HG02623 (cell line): ENCODE data around the gene IQCE.
"Not testable (repeated sequence)": the region's sequence is repeated elsewhere in the genome, so short reads cannot be mapped to it uniquely, and the experiment has no call there.

Experiments
- ATAC-seq: cut with Tn5 transposase; IDR thresholded peaks from one replicate; pipeline ENCODE4 v1.9.1; 2021; ENCODE audit warnings: moderate library complexity; ENCODE audit not compliant: unreplicated experiment

The IQCE gene

GRCh38 chr7:2532199-2532772 lies 26.5 kb upstream of the IQCE start:
- ATAC-seq: not testable (repeated sequence)

DNA sequence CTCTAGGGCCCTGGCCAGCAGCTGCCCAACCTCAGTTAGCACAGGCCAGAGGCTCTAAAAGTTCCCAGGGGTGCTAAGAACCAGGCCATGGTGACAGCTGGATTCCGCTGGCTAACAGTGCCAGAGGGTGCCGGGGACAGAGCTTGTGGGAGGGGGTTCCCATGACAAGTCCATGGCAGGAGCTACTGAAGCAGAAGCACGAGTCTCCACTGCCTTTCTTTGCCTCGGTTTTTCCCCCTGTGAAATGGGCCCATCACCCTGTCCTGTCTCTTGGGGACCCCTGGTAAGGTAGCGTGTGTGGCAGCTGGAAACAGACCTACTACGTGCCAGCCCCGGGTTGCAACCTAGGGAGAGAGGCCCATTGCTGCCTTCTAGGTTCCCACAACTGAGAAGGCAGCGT lies 26.0 kb upstream of the IQCE start:
- ATAC-seq: not testable (repeated sequence)

DNA sequence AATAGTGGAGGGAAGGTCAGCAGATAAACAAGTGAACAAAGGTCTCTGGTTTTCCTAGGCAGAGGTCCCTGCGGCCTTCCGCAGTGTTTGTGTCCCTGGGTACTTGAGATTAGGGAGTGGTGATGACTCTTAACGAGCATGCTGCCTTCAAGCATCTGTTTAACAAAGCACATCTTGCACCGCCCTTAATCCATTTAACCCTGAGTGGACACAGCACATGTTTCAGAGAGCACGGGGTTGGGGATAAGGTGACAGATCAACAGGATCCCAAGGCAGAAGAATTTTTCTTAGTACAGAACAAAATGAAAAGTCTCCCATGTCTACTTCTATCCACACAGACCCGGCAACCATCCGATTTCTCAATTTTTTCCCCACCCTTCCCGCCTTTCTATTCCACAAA lies 25.2 kb upstream of the IQCE start:
- ATAC-seq: not testable (repeated sequence)

- not testable (repeated sequence) for ATAC-seq
These were observed 24.6 kb upstream of the IQCE start for GRCh38 chr7:2534214-2534613.

DNA sequence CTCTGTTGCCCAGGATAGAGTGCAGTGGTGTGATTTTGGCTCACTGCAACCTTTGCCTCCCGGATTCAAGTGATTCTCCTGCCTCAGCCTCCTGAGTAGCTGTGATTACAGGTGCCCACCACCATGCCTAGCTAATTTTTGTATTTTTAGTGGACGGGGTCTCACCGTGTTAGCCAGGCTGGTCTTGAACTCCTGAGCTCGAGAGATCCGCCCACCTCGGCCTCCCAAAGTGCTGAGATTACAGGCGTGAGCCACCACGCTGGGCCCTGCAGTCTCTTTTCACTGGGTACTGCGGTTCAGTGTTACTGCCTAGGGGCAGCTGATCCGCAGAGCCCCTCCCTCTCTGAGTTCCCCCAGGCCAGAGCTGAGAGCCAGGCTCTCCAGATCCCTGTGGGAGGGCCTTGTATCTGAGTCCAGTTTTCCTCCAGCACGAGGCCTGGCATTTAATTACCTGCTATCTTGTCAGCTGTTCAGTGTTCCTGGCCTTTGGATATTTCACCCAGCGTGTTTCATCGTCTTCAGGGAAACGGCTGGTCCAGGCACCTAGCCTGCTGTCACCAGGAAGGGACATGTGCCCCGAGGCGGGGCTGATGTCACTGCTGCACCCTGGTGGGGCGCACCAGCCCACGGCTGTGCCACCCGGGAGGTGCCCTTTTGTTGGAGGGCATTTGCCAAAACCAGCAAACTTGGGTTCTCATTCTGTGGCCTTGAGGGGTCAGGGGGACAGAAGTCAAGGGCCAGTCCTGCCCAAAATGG lies 22.7 kb upstream of the IQCE start:
- not testable (repeated sequence) for ATAC-seq

- no peak for ATAC-seq
These were observed 20.6 kb upstream of the IQCE start for GRCh38 chr7:2537981-2538851.

GRCh38 chr7:2539031-2539911 lies 19.5 kb upstream of the IQCE start:
- ATAC-seq: no peak

GRCh38 chr7:2540133-2540532 lies 18.6 kb upstream of the IQCE start:
- ATAC-seq: no peak

- ATAC-seq: no peak
These were observed 18.1 kb upstream of the IQCE start for GRCh38 chr7:2540641-2541051.

- no peak for ATAC-seq
These were observed 17.3 kb upstream of the IQCE start for GRCh38 chr7:2541291-2542010.

GRCh38 chr7:2542011-2542915 lies 16.5 kb upstream of the IQCE start:
- ATAC-seq: no peak

DNA sequence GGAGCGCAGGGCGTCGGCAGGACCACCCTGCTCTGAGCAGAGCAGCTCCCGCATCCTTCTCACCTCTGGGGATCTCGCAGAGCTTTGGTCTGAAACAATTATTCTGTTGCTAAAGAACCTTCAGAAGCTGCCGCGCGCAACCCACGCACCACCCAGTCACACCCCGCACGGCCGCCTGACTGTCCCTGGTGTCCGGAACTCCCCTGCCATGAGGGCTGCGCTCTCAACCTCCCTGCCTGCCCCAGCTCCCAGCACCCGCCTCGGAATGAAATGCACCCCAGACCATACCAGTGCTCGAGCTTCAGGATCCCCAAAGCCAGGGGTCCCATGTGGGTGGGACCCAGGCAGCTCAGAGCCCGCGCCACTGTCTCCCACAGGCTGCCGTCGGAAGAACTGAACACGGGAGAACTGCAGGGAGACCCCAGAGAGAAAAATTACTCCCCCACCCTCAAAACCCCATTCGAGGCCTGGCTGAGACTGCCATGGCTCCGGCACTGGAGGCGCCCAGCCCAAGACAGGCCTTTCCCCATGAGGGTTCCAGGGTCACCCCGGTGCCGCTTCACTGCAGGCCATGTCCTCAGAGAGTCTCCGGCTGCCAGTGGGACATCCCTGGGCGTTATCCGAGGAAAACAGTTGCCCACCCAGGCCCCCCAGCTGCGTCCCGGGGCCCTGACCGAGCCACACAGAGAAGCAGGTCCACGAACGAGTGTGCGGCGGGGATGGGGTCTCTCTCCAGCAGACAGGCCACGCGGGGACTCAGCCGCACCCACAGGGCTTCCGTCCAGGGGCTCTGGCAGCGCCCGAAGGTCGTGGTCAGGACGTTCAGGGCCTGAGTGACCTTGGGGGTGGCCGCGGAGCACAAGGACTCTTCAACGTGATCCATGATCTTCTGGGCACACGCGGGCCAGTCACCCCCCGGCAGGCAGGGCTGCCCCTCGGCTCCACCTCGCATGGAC lies 15.6 kb upstream of the IQCE start:
- ATAC-seq: no peak

DNA sequence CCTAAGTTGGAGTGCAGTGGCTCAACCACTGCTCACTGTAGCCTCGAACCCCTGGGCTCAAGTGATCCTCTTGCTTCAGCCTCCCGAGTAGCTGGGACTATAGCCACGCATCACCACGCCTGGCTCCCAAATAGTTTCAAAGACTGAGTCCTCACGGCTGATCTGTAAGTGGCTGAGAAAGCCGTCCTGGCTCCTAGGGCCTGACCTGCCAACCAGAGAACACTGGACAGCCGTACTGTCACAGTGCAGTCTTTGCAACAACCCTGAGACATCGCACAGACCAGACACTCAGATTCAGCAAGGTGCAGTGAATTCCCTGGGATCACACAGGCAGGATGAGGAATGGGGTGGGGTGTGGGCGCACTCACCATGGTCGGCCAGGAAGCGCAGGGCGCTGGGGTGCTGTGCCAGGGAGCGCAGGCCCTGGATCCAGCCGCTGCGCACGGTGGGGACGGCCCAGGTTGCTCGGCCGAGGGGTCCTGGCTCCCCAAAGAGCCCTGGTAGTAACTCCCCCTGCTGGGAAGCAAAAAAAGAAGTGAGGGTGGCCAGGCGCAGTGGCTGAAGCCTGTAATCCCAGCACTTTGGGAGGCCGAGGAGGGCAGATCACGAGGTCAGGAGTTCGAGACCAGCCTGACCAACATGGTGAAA lies 14.1 kb upstream of the IQCE start:
- no peak for ATAC-seq

GRCh38 chr7:2545746-2546425 lies 12.9 kb upstream of the IQCE start:
- ATAC-seq: no peak

- ATAC-seq: no peak
These were observed 11.8 kb upstream of the IQCE start for GRCh38 chr7:2546776-2547586.

DNA sequence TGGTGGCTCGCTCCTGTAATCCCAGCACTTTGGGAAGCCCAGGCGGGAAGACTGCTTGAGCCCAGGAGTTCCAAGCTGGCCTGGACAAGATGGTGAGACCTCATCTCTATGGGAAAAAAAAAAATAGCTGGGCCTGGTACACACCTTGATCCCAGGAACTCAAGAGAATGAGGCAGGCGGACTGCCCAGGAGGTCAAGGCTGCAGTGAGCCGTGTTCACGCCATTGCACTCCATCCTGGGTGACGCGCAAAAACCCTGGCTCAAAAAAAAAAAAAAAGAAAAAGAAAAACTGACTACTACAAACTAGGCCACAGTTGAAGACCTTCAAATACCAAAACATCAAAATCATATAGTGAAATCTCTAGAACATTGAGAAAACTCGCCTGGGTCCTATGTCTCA lies 7.4 kb upstream of the IQCE start:
- ATAC-seq: no peak
